Smooth muscle cell (in vitro differentiated cells): ENCODE data around the gene MRPL41. TPM values are rescaled to one million over a fixed set of nuclear protein-coding genes. Genes with fewer than 3 reads are reported as not detected.

Experiments used
- DNase-seq: peaks from one replicate; lab custom pipeline; 2025; ENCODE audit not compliant: unreplicated experiment; lab: John Stamatoyannopoulos, UW
- H2AFZ ChIP-seq: fragments of 200-600 bp; sonication (generic); 2 replicates; pipeline ENCODE4 v1.6.0; 2016; ENCODE audit warnings: antibody characterized with exemption, low read depth, mild to moderate bottlenecking
- H3F3A ChIP-seq: fragments of 200-600 bp; sonication (generic); 2 replicates; pipeline ENCODE4 v1.6.0; 2017; ENCODE audit warnings: antibody characterized with exemption, low read depth
- H3K27ac ChIP-seq: fragments of 200-600 bp; sonication (generic); 2 replicates; pipeline ENCODE4 v1.5.1; 2016; ENCODE audit warnings: low read depth, mild to moderate bottlenecking
- H3K27me3 ChIP-seq: fragments of 200-600 bp; sonication (generic); 2 replicates; pipeline ENCODE4 v1.6.1; 2016; ENCODE audit warnings: low read depth, mild to moderate bottlenecking
- H3K36me3 ChIP-seq: fragments of 200-600 bp; sonication (generic); 2 replicates; pipeline ENCODE4 v1.5.1; 2016; ENCODE audit warnings: low read depth
- H3K4me1 ChIP-seq: fragments of 200-600 bp; sonication (generic); 2 replicates; pipeline ENCODE4 v1.5.1; 2016; ENCODE audit warnings: low read depth
- H3K4me2 ChIP-seq: fragments of 200-600 bp; sonication (generic); 2 replicates; pipeline ENCODE4 v1.6.0; 2016; ENCODE audit warnings: mild to moderate bottlenecking
- H3K4me3 ChIP-seq: fragments of 200-600 bp; sonication (generic); 2 replicates; pipeline ENCODE4 v1.5.1; 2016; ENCODE audit warnings: mild to moderate bottlenecking
- H3K79me2 ChIP-seq: fragments of 200-600 bp; sonication (generic); 2 replicates; pipeline ENCODE4 v1.6.0; 2016; ENCODE audit warnings: low read depth, mild to moderate bottlenecking
- H3K9ac ChIP-seq: fragments of 200-600 bp; sonication (generic); 2 replicates; pipeline ENCODE4 v1.6.0; 2016; ENCODE audit warnings: low read depth
- H3K9me3 ChIP-seq: fragments of 200-600 bp; sonication (generic); replicated peaks from 2 replicates; pipeline ENCODE4 v1.5.1; 2016; ENCODE audit warnings: low read depth
- H4K20me1 ChIP-seq: fragments of 200-600 bp; sonication (generic); 2 replicates; pipeline ENCODE4 v1.6.0; 2016; ENCODE audit warnings: low read depth
- CTCF ChIP-seq: fragments of 200-600 bp; sonication (generic); IDR thresholded peaks from 2 replicates; pipeline ENCODE4 v1.5.1; 2017; ENCODE audit warnings: borderline replicate concordance, mild to moderate bottlenecking, antibody characterized with exemption; ENCODE audit not compliant: insufficient read depth, poor library complexity, severe bottlenecking
- WGBS: methylation state at CpG from one replicate; pipeline ENCODE4 v1.1.7; 2016; ENCODE audit warnings: low lambda C conversion rate; 5-methylcytosine and 5-hydroxymethylcytosine counted together
- polyA plus RNA-seq: library from polyadenylated mRNA; unstranded; fragments of >200 nt; fragmentation: Nextera tagmentation; extraction: Ambion mirVana; gene quantifications from 2 replicates; pipeline ENCODE4 v1.2.1, GENCODE V29; 2016
- total RNA-seq: library from RNA; depleted of rRNA; stranded (reverse); fragments of >200 nt; gene quantifications from 2 replicates; pipeline ENCODE4 v1.2.3, GENCODE V29; 2014

Gene MRPL41
- total and polyA plus RNA-seq, 2 experiments from 2014 or later: 33.5 to 85.7 TPM

GRCh38 chr9:137574192-137574591 is 22.5 kb downstream of the MRPL41 start:
- Histone ChIP-seq H3K9ac (no peak overlapping the region), H3K4me2 (no peak overlapping the region), H3K4me3 (no peak overlapping the region), H3K4me1 (peaks cover 11% of the 10 kb centered on the region), H3K27ac (no peak overlapping the region), H3K36me3 (peaks cover 3% of the 10 kb centered on the region), H4K20me1 (peaks cover 12% of the 10 kb centered on the region), H2AFZ (no peak overlapping the region), H3K9me3 (no peaks in the 10 kb centered on the region), H3F3A (no peaks in the 10 kb centered on the region), H3K27me3 (no peaks in the 10 kb centered on the region), H3K79me2 (peaks cover 35% of the 10 kb centered on the region)
- TF ChIP-seq CTCF: no peak
- WGBS: 94% methylated on average over 10 of the region's 10 CpGs
- no peak for DNase-seq

- no peak for TF ChIP-seq CTCF
- Histone ChIP-seq H3K27me3 (no peaks in the 10 kb centered on the region), H3K9ac (no peak overlapping the region), H4K20me1 (peaks cover 12% of the 10 kb centered on the region), H3K4me2 (no peak overlapping the region), H3K36me3 (peaks cover 3% of the 10 kb centered on the region), H2AFZ (no peak overlapping the region), H3K27ac (no peak overlapping the region), H3K4me3 (no peak overlapping the region), H3K4me1 (peaks cover 11% of the 10 kb centered on the region), H3K79me2 (peaks cover 32% of the 10 kb centered on the region), H3F3A (no peaks in the 10 kb centered on the region), H3K9me3 (no peaks in the 10 kb centered on the region)
- DNase-seq: no peak
- 84% methylated on average over 9 of the region's 9 CpGs for WGBS
Measured at GRCh38 chr9:137575364-137575715, 23.7 kb downstream of the MRPL41 start.

- H3K27ac ChIP-seq: no peak overlapping the region
- no peaks in the 10 kb centered on the region for H3K9me3 ChIP-seq
- H3F3A ChIP-seq: no peaks in the 10 kb centered on the region
- no peak overlapping the region for H3K4me3 ChIP-seq
- 96% methylated on average over 12 of the region's 12 CpGs for WGBS
- H3K4me1 ChIP-seq: peaks cover 11% of the 10 kb centered on the region
- H3K4me2 ChIP-seq: no peak overlapping the region
- H3K79me2 ChIP-seq: peaks cover 30% of the 10 kb centered on the region
- no peak for DNase-seq
- peaks cover 12% of the 10 kb centered on the region for H4K20me1 ChIP-seq
- H2AFZ ChIP-seq: no peak overlapping the region
- H3K27me3 ChIP-seq: no peaks in the 10 kb centered on the region
- TF ChIP-seq CTCF: no peak
- H3K36me3 ChIP-seq: peaks cover 3% of the 10 kb centered on the region
- no peak overlapping the region for H3K9ac ChIP-seq
Measured at GRCh38 chr9:137575716-137576411, 24.2 kb downstream of the MRPL41 start.
